SKM-1 (cell line): Measurements from ENCODE around the gene TNFRSF4.
"Not testable (repeated sequence)": the region's sequence is repeated elsewhere in the genome, so short reads cannot be mapped to it uniquely, and the experiment has no call there.

Source experiments
- DNase-seq: peaks from one replicate; lab custom pipeline; 2025; ENCODE audit not compliant: unreplicated experiment; lab: John Stamatoyannopoulos, UW

Gene TNFRSF4

GRCh38 chr1:1183833-1184775, 29.8 kb downstream of the TNFRSF4 start:
- DNase-seq = no peak

GRCh38 chr1:1183221-1183747, 30.7 kb downstream of the TNFRSF4 start:
- no peak for DNase-seq

- no peak for DNase-seq
Measured at GRCh38 chr1:1182491-1183220, 31.3 kb downstream of the TNFRSF4 start.

- no peak for DNase-seq
Measured at GRCh38 chr1:1181938-1182410, 32.0 kb downstream of the TNFRSF4 start.

GRCh38 chr1:1181129-1181937, 32.6 kb downstream of the TNFRSF4 start:
- no peak for DNase-seq

GRCh38 chr1:1179983-1180861, 33.7 kb downstream of the TNFRSF4 start:
- no peak for DNase-seq

- no peak for DNase-seq
Measured at GRCh38 chr1:1179346-1179982, 34.5 kb downstream of the TNFRSF4 start.

GRCh38 chr1:1178794-1179331, 35.1 kb downstream of the TNFRSF4 start:
- no peak for DNase-seq

- DNase-seq = no peak
Measured at GRCh38 chr1:1177452-1178206, 36.3 kb downstream of the TNFRSF4 start.

GRCh38 chr1:1176931-1177330, 37.0 kb downstream of the TNFRSF4 start:
- DNase-seq = no peak

GRCh38 chr1:1176063-1176761, 37.7 kb downstream of the TNFRSF4 start:
- DNase-seq = not testable (repeated sequence)

- DNase-seq = no peak
Measured at GRCh38 chr1:1175221-1176062, 38.5 kb downstream of the TNFRSF4 start.

GRCh38 chr1:1173793-1174415, 40.0 kb downstream of the TNFRSF4 start, which contains the start of gene TTLL10:
Gene TTLL10, plus strand, starts transcription at chr1:1173880. Its CDS starts 5,336 bp downstream, at chr1:1179216.
- DNase-seq = no peak

- no peak for DNase-seq
Measured at GRCh38 chr1:1173061-1173792, 40.7 kb downstream of the TNFRSF4 start.

- no peak for DNase-seq
Measured at GRCh38 chr1:1171546-1172340, 42.2 kb downstream of the TNFRSF4 start.
